ENCODE results near the gene LUC7L3.
"Not testable (repeated sequence)": the region's sequence is repeated elsewhere in the genome, so short reads cannot be mapped to it uniquely, and the experiment has no call there.

The LUC7L3 gene

DNA sequence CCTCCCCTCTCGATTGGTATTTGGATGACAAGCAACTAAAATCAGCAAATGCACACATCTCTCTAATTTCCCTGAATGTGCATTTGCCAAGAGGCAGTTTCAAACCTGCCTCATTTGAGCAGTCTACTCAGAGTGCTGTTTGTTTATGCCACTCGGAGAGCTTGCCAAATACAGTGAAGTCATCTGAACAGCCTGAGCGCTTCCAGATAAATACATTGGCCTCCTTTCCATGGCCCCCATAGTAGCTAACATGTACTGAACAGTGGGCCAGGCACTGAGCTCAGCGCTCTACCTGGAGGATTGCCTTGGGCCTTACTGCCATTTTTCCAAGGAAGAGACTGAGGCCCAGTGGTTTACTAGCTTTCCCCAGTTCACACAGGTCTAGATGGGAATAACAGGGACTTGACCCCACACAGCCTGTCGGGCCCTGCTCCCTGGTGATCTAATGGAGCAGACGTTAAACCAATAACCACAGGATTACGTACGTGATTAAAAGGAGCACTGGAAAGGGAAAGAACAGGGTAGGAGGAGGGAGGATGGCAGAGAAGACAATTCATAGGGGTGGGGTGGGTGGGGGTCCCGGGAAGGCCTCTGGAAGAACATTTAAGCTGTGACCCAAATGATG is 66.7 kb downstream of the LUC7L3 start:
- no peak for DNase-seq (ENCODE audit: insufficient read length, low spot score)
- FAIRE-seq, result no peak
- no peak for TF ChIP-seq POLR2A (IDR thresholded peaks at IDR 0.05; ENCODE audit: low read depth, low read length)

DNA sequence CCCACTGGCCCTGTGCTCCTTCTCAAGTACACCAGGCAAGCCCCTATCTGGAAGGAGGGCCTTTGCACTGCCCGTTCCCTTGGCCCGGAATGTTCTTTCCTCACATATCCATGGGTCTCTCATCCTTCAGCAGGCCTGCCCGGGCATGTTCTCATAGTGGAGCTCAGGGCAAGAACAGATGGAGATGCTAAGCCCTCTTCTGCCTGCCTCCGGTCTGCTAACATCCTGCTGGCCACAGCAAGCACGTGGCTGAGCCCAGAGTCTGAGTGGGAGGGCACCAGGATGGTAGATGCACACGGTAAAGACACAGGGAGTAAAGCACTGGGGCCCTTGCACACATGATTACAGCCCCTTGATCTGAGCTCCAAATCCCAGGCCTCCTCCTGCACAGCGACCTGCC is 67.7 kb downstream of the LUC7L3 start:
- no peak for TF ChIP-seq POLR2A (IDR thresholded peaks at IDR 0.05; ENCODE audit: low read depth, low read length)
- DNase-seq (ENCODE audit: insufficient read length, low spot score) (no peak), FAIRE-seq (no peak)

DNA sequence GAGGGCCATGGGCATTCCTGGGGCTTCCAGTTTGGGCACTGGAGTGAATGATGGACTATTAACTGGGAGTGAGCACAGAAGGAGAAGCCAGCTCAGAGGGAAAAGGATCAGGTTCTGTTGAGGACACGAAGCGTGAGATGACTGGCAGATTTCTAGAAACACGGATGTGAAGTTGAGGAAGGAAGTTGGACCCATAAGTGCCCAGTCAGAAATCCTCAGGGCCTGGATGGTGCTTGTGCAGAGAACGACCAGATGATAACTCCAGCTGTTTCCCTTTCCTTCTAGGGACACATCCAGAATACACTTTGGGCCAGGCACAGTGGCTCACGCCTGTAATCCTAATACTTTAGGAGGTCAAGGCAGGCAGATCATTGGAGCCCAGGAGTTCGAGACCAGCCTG is 71.2 kb downstream of the LUC7L3 start:
- DNase-seq (ENCODE audit: insufficient read length, low spot score) (no peak), FAIRE-seq (no peak)
- no peak for TF ChIP-seq POLR2A (IDR thresholded peaks at IDR 0.05; ENCODE audit: low read depth, low read length)

DNA sequence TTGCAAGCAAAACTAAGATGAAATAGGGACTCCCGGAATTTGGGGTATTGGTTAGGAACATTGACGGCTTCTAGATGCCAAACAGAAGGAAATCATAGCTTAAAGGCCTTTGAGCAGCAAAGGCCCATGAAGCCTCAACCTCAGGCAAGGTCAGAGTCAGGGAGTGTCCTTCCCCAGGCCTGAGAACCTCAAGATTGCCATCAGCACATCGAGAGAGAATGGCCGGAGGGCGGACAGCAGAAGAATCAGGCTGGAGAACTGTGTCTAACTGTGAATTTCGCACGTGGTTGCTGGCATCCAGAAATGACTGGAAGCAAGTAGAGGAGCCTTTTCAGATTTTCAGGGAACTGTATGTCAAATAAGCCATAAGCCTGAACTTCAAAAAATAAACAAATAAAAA is 72.7 kb downstream of the LUC7L3 start:
- FAIRE-seq (no peak), DNase-seq (ENCODE audit: insufficient read length, low spot score) (no peak)
- no peak for TF ChIP-seq POLR2A (IDR thresholded peaks at IDR 0.05; ENCODE audit: low read depth, low read length)

DNA sequence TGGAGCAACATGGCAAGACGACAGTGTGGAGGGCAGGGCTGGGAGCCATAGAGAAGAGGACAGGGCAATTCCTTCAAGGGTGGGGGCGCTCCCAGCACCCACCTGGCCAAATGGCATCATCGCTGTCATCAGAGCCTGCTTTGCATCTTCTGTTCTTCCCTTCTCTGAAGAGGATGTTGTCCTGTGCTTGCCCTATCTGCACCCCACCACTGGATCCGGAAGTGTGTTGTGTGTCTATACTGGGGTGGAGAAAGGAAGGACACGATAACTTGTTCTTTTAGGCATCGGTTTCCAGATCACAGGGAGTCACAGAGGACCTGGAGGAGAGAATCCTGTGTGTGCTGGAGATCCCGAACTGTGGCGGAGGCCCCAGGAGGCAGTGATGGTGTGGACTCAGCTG is 73.6 kb downstream of the LUC7L3 start:
- TF ChIP-seq POLR2A (IDR thresholded peaks at IDR 0.05; ENCODE audit: low read depth, low read length), result no peak
- DNase-seq (ENCODE audit: insufficient read length, low spot score) (no peak), FAIRE-seq (no peak)

DNA sequence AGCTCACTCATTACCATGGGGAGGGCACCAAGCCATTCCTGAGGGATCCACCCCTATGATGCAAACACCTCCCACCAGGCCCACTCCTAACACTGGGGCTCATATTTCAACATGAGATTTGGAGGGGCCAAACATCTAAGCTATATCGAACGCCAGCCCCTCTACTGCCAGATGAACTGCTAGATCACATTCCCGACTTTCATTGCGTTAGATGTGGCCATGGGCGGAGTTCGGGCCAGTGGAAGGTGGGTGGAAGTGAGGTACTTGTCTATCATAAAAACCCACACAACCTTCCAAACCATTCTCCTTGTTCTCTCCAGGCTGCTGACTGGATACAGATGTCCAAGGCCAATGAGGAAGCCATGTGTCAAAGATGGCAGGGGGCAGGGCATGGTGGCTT is 75.0 kb downstream of the LUC7L3 start:
- no peak for DNase-seq (ENCODE audit: insufficient read length, low spot score)
- no peak for TF ChIP-seq POLR2A (IDR thresholded peaks at IDR 0.05; ENCODE audit: low read depth, low read length)
- no peak for FAIRE-seq

DNA sequence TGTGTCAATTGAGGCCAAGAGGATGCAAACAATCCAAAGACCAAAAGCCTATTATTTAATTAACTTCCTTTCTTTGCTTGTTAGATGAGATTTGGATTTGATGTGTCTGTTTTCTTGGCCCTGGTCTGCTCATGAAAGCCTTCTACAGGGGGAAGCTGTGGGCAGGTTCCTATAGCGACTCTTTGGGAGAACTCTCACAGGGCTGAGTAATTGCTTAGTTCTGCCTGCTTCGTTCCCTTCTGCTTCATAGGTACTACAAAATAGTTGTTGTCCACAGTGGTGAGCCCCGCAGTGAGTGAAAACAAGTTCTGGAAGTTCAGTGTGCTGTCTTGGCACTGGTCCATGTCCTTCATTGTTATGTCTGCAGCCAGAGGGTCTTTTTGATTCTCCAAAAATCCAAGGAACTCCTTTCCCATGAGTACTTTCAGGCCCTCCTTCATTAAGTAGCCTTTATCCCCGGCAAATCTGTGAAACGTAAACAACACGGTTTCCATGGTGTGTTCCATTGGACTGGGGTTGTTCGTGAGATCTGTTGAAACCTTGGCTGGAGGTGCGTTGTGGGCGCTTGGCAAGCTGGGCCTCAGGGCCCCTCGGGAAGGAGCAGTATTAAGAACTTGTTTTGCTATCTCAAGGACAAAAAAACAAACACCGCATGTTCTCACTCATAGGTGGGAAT is 77.9 kb downstream of the LUC7L3 start:
- no peak for TF ChIP-seq POLR2A (IDR thresholded peaks at IDR 0.05; ENCODE audit: low read depth, low read length)
- FAIRE-seq, result no peak
- DNase-seq (ENCODE audit: insufficient read length, low spot score), result no peak

DNA sequence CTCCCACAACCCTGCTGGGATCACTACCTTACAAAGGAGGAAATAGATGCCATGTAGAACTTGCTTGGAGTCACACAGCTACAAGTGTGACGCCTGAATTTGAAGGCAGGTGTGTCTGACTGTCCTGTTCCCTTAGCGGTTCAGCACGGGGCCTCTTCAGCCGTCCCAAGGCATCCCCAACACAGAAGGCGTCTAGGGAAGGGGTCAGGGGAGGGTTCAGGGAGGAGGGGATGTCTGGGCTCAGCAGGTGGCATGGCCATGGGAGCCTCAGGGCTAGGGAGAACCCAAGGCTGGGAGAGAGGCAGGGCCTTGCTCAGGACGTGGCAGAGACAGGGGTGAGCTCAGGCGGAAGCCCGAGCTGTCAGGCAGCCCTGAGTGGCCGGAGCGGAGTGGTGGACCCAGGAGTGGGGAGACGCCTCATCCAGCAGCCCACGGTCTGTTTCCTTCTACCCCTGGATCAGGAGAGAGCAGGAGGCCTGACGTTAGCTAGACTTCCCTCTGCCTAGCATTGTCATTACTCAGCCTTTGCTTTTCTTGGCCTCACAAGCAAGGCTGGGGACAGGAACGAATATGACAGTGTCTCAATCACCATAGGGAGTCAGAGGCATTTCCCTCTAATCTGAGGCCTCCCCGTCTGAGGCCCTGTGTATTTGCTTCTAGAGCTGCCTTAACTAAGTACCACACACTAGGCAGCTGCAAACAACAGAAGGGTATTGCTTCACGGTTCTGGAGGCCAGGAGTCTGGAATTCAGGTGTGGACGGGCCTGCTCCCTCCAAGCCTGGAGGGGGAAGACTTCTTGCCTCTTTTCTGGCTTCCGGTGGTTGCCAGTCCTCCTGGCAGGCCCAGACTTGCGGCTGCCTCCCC is 79.3 kb downstream of the LUC7L3 start:
- DNase-seq (ENCODE audit: insufficient read length, low spot score) (no peak), FAIRE-seq (no peak)
- no peak for TF ChIP-seq POLR2A (IDR thresholded peaks at IDR 0.05; ENCODE audit: low read depth, low read length)

DNA sequence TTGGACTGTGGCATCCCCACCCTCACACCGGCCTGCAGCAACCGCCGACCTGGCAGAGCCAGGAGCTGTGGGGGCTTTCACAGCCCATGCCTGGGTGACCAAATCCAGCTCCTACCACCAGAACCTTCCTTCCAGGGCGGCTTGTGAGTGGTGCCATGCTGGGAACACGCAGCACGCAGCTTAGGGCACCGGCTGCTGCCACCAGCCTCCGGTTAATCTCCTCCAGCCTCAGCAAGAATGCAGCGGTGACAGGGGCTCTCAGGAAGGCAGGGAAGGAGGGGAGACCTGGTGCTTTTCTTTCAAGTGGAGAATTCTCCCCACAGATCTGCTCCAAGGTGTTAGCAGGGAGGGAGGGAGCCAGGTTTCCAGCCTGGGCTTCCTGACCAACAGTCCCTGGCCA is 80.2 kb downstream of the LUC7L3 start:
- FAIRE-seq (no peak), DNase-seq (ENCODE audit: insufficient read length, low spot score) (no peak)
- no peak for TF ChIP-seq POLR2A (IDR thresholded peaks at IDR 0.05; ENCODE audit: low read depth, low read length)

DNA sequence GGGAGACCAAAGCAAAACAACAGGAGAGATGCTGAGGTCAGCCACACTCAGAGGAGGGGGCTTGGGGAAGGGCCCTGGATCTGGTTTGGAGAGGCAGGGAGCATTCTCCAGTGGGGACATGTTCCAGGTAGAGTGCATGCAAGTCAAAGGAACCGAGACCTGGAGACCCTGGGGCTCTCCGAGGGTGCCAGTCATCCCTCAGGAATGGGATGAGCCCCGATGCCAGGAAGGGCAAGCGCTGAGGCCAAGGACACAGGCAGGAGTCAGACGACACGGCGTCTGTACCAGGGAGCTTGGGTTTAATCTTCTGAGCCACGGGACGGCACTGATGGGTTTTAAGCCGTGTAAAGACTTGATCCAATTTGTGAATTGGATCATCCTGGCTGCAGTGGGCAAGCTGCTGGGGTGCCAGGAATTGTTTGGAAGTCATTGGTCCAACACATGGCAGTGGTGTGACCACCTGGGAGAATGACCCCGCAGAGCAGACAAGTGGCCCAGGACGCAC is 80.8 kb downstream of the LUC7L3 start:
- TF ChIP-seq POLR2A (IDR thresholded peaks at IDR 0.05; ENCODE audit: low read depth, low read length), result no peak
- no peak for FAIRE-seq
- DNase-seq (ENCODE audit: insufficient read length, low spot score), result no peak

DNA sequence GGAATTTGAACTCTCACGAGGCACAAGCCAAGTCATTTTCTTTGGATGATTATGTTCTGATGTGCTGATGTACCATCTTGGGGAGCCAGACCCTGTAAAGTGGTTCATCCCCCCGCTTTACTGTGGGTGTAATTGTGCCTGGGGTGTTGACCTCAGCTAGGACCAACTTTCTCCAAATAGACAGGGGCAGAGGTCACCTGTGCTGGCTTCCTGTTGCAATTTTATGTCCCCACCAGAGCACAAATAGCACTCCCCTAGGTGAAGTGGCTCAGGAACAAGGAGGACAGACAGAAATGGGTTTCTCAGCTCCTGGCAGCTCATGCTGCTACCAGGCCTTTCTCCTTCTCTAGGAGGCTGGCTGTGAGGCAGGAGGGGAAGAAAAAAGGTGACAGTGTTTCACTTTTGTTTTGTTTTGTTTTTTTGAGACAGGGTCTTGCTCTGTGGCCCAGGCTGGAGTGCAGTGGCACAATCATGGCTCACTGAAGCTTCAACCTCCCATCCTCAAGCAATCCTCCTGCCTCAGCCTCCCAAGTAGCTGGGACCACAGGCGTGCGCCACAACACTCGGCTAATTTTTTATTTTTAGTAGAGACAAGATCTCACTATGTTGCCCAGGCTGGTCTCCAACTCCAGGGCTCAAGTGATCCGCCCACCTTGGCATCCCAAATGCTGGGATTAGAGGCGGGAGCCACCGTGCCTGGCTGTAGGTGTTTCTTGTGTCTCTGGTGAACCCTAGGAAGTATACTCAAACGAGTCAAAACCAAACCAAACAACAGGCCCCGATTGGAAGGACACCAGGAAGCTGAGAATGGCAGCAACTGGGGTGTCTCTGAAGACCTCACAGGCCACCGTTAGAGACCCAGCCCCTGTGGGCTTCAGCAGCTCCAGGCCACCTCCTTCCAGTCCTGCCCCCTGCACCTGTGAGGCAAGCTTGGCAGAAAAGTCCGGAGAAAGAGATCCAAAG is 83.5 kb downstream of the LUC7L3 start:
- TF ChIP-seq POLR2A (IDR thresholded peaks at IDR 0.05; ENCODE audit: low read depth, low read length), result no peak
- FAIRE-seq, result no peak
- DNase-seq (ENCODE audit: insufficient read length, low spot score), result no peak

DNA sequence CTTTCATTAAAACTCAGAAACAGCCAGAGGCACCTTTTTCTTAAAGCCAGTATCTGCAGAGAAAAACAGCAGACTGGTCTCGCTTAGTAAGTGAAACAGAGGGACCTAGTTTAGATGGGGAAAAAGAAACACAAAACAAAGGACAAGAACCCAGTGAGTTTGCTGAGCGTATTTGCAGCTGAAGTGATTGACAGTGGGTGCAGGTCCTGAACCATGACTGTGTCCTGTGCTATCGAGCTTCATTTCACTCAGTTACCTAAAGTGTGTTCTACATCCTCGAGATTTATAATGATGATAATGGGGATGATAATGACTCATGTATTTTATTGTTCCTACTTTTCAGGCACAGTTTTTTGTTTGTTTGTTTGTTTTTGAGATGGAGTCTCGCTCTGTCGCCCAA is 84.3 kb downstream of the LUC7L3 start:
- no peak for FAIRE-seq
- DNase-seq (ENCODE audit: insufficient read length, low spot score), result no peak
- no peak for TF ChIP-seq POLR2A (IDR thresholded peaks at IDR 0.05; ENCODE audit: low read depth, low read length)

DNA sequence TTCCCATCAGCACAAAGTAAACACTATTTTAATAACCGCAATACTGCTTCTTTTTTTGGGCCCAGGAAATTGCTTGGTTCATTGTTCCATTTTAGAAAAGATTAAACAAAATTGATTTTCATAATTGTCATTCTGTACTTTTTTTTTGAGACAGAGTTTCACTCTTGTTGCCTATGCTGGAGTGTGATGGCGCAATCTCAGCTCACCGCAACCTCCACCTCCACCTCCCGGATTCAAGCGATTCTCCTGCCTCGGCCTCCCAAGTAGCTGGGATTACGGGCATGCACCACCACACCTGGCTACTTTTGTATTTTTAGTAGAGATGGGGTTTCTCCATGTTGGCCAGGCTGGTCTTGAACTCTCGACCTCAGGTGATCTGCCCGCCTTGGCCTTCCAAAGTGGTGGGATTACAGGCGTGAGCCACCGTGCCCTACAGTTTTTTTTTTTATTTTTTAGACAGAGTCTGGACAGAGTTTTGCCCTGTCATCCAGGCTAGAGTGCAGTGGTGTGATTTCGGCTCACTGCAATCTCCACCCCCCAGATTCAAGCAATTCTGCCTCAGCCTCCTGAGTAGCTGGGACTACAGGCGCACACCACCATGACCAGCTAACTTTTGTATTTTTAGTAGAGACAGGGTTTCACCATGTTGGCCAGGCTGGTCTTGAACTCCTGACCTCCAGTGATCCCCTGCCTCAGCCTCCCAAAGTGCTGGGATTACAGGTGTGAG is 85.5 kb downstream of the LUC7L3 start:
- not testable (repeated sequence) for FAIRE-seq; DNase-seq (ENCODE audit: insufficient read length, low spot score)
